Activated effector memory CD4-positive, alpha-beta T cell treated with Interleukin-2 at 50 U/mL for 16 hours (primary cell): Measurements from ENCODE around the gene TMEM100.

Experiments
- DNase-seq: peaks from one replicate; pipeline ENCODE4 v3.0.0-alpha.2; 2020

TMEM100 gene

GRCh38 chr17:55717432-55717831, 5.2 kb downstream of the TMEM100 start:
- no peak for DNase-seq

GRCh38 chr17:55710829-55711496, 11.7 kb downstream of the TMEM100 start:
- DNase-seq = no peak

GRCh38 chr17:55710410-55710809, 12.3 kb downstream of the TMEM100 start:
- DNase-seq = no peak

GRCh38 chr17:55709984-55710383, 12.7 kb downstream of the TMEM100 start:
- no peak for DNase-seq

GRCh38 chr17:55709440-55709839, 13.2 kb downstream of the TMEM100 start:
- DNase-seq = no peak

- DNase-seq = no peak
These were observed 14.3 kb downstream of the TMEM100 start for GRCh38 chr17:55708175-55708974.

GRCh38 chr17:55706808-55707773, 15.6 kb downstream of the TMEM100 start:
- no peak for DNase-seq

GRCh38 chr17:55705847-55706246, 16.8 kb downstream of the TMEM100 start:
- no peak for DNase-seq

- no peak for DNase-seq
These were observed 18.3 kb downstream of the TMEM100 start for GRCh38 chr17:55704401-55704800.

GRCh38 chr17:55702150-55702549, 20.5 kb downstream of the TMEM100 start:
- no peak for DNase-seq

GRCh38 chr17:55699181-55699860, 23.3 kb downstream of the TMEM100 start:
- DNase-seq = no peak

- DNase-seq = no peak
These were observed 28.3 kb downstream of the TMEM100 start for GRCh38 chr17:55694286-55694910.

- no peak for DNase-seq
These were observed 29.1 kb downstream of the TMEM100 start for GRCh38 chr17:55693254-55694216.

GRCh38 chr17:55692276-55692675, 30.4 kb downstream of the TMEM100 start:
- no peak for DNase-seq

GRCh38 chr17:55691666-55692065, 31.0 kb downstream of the TMEM100 start:
- DNase-seq = no peak

GRCh38 chr17:55690105-55690508, 32.6 kb downstream of the TMEM100 start:
- DNase-seq = no peak

GRCh38 chr17:55689672-55690071, 33.0 kb downstream of the TMEM100 start:
- no peak for DNase-seq

- DNase-seq = no peak
These were observed 34.6 kb downstream of the TMEM100 start for GRCh38 chr17:55688057-55688456.

GRCh38 chr17:55687037-55687436, 35.6 kb downstream of the TMEM100 start:
- no peak for DNase-seq

GRCh38 chr17:55683550-55684315, 38.9 kb downstream of the TMEM100 start:
- no peak for DNase-seq
